HCT116 (cell line): ENCODE results near the gene KCNN3.

Experiments used
- CEBPB ChIP-seq: IDR thresholded peaks from 2 replicates; pipeline ENCODE4 v1.6.1; 2012; ENCODE audit warnings: low read depth
- CTCF ChIP-seq, 3 experiments: fragments of 200-600 bp in 1 of 3; sonication (generic) in 1 of 3; IDR thresholded peaks in 2 of 3; conservative IDR thresholded peaks in 1 of 3; 2 replicates each; pipeline ENCODE4 v1.5.1; 2012 to 2017; ENCODE audit warnings: low read depth in 2 of 3, low read length in 2 of 3, antibody characterized with exemption in 1 of 3, borderline replicate concordance in 1 of 3, control low read depth in 1 of 3, mild to moderate bottlenecking in 1 of 3, mixed read lengths in 1 of 3, mixed run types in 1 of 3, moderate library complexity in 1 of 3; ENCODE audit not compliant: insufficient read depth in 1 of 3
- EZH2 ChIP-seq: fragments of 200-600 bp; sonication (generic); IDR thresholded peaks from 2 replicates; pipeline ENCODE4 v1.6.1; 2017; ENCODE audit warnings: antibody characterized with exemption, mixed run types
- POLR2A ChIP-seq: IDR thresholded peaks from 2 replicates; pipeline ENCODE4 v1.7.0; 2011; ENCODE audit warnings: borderline replicate concordance; ENCODE audit not compliant: insufficient read depth, insufficient read length; ENCODE audit errors: extremely low read depth
- SIN3A ChIP-seq: IDR thresholded peaks from 2 replicates; pipeline ENCODE4 v1.6.1; 2012; ENCODE audit warnings: low read depth
- SP1 ChIP-seq: IDR thresholded peaks from 2 replicates; pipeline ENCODE4 v1.6.1; 2012; ENCODE audit warnings: low read depth
- YY1 ChIP-seq: IDR thresholded peaks from 2 replicates; pipeline ENCODE4 v1.6.1; 2011; ENCODE audit warnings: low read length, low read depth, moderate library complexity, mild to moderate bottlenecking; ENCODE audit not compliant: insufficient replicate concordance; ENCODE audit errors: extremely low read depth
- ZFX ChIP-seq: fragments of 450-650 bp; IDR thresholded peaks from 2 replicates; pipeline ENCODE4 v1.6.1; 2017

- TF ChIP-seq SIN3A (no peak), POLR2A (no peak), SP1 (no peak), CTCF (IDR thresholded peaks at IDR 0.05 in 2 of 3, conservative IDR thresholded peaks at IDR 0.05 in 1 of 3; ENCODE audit: borderline replicate concordance in 1 of 3, insufficient read depth in 1 of 3, low read depth in 2 of 3, low read length in 2 of 3) (no peak), YY1 (no peak), CEBPB (no peak), EZH2 (no peak), ZFX (no peak)
These were observed 183.6 kb downstream of the KCNN3 start for GRCh38 chr1:154686507-154686906.
